Measurements from ENCODE around the gene SYTL3.

The SYTL3 gene

GRCh38 chr6:158770533-158771330 is 120.9 kb downstream of the SYTL3 start:
- H3K36me3 ChIP-seq (ENCODE audit: insufficient read depth, low read length), result peaks cover 85% of the 10 kb centered on the region
- no peaks in the 10 kb centered on the region for H3K27me3 ChIP-seq (ENCODE audit: control insufficient read depth, insufficient read depth, low read length)
- peaks cover 46% of the 10 kb centered on the region for H3K4me1 ChIP-seq (ENCODE audit: control insufficient read depth, insufficient read depth, low read length)
- H3K9ac ChIP-seq (ENCODE audit: low read depth, low read length), result no peak overlapping the region
- H3K9me3 ChIP-seq (replicated peaks; ENCODE audit: low read length), result no peaks in the 10 kb centered on the region
- no peak overlapping the region for H3K4me2 ChIP-seq (ENCODE audit: low read length)
- no peak overlapping the region for H3K4me3 ChIP-seq (ENCODE audit: low read length)

DNA sequence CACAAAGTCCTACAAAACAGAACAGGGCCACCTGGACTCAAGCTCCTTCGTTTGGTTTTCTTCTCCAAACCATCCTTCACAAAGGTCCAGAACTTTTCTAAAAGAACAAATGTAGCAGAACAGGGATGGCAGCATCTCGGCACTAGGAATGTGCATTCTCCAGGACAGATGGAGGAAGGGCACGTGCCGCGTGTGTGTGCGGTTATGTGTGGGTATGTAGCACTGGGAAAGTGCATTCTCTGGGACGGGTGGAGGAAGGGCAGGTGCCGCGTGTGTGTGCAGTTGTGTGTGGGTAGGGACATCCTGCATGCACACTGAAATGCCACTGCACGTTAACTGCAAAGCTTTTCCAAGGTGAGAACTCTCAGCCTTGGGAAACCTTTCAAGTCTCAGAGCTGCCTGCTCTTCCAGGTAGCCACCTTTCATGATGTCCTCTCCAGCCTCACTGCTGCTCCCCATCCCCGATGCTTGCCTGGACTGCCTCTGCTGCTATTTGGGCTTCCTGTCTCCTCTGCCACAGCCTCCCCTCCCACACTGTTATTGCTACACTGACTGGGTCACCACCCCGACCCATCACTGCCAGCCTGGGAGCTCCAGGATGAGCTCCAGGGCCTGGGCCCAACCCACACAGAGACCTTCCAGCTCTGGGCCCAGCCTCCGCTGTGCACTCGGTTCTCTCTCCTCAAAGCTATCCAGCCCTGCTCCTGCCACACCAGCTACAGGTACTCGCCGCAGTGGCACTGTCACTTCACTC is 121.7 kb downstream of the SYTL3 start:
- no peaks in the 10 kb centered on the region for H3K9me3 ChIP-seq (replicated peaks; ENCODE audit: low read length)
- no peaks in the 10 kb centered on the region for H3K27me3 ChIP-seq (ENCODE audit: control insufficient read depth, insufficient read depth, low read length)
- H3K9ac ChIP-seq (ENCODE audit: low read depth, low read length), result no peak overlapping the region
- H3K4me3 ChIP-seq (ENCODE audit: low read length), result no peak overlapping the region
- peaks cover 83% of the 10 kb centered on the region for H3K36me3 ChIP-seq (ENCODE audit: insufficient read depth, low read length)
- no peak overlapping the region for H3K4me2 ChIP-seq (ENCODE audit: low read length)
- H3K4me1 ChIP-seq (ENCODE audit: control insufficient read depth, insufficient read depth, low read length), result peaks cover 46% of the 10 kb centered on the region

DNA sequence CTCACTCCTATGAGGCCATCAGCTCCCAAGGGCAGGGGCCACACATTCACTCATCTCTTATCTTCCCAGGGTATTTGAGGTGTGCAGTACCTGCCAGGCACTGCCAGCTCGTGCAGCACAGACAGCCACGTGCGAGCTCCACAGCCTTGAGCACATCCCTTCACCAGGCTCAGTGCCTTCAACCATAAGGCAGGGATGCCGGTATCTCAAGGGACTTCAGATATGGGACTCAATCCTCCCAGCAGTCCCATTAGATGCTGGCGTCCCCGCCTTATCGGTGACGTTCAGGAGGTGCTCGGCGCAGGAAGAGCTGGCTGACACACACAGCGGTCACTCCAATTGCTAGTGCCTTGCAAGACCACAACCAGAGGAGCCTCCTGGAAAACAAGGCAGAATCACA is 122.3 kb downstream of the SYTL3 start:
- peak overlapping the region; percentile 35 for H3K4me2 ChIP-seq (ENCODE audit: low read length)
- no peak overlapping the region for H3K9ac ChIP-seq (ENCODE audit: low read depth, low read length)
- peaks cover 46% of the 10 kb centered on the region for H3K4me1 ChIP-seq (ENCODE audit: control insufficient read depth, insufficient read depth, low read length)
- no peaks in the 10 kb centered on the region for H3K9me3 ChIP-seq (replicated peaks; ENCODE audit: low read length)
- H3K36me3 ChIP-seq (ENCODE audit: insufficient read depth, low read length), result peaks cover 80% of the 10 kb centered on the region
- H3K4me3 ChIP-seq (ENCODE audit: low read length), result no peak overlapping the region
- H3K27me3 ChIP-seq (ENCODE audit: control insufficient read depth, insufficient read depth, low read length), result no peaks in the 10 kb centered on the region

- peak overlapping the region; percentile 35 for H3K4me2 ChIP-seq (ENCODE audit: low read length)
- no peaks in the 10 kb centered on the region for H3K9me3 ChIP-seq (replicated peaks; ENCODE audit: low read length)
- H3K4me1 ChIP-seq (ENCODE audit: control insufficient read depth, insufficient read depth, low read length), result peaks cover 47% of the 10 kb centered on the region
- H3K9ac ChIP-seq (ENCODE audit: low read depth, low read length), result no peak overlapping the region
- peaks cover 80% of the 10 kb centered on the region for H3K36me3 ChIP-seq (ENCODE audit: insufficient read depth, low read length)
- H3K27me3 ChIP-seq (ENCODE audit: control insufficient read depth, insufficient read depth, low read length), result no peaks in the 10 kb centered on the region
- H3K4me3 ChIP-seq (ENCODE audit: low read length), result no peak overlapping the region
These were observed 123.1 kb downstream of the SYTL3 start for GRCh38 chr6:158772851-158773371.

- H3K4me3 ChIP-seq (ENCODE audit: low read length), result no peak overlapping the region
- H3K27me3 ChIP-seq (ENCODE audit: control insufficient read depth, insufficient read depth, low read length), result no peaks in the 10 kb centered on the region
- H3K4me1 ChIP-seq (ENCODE audit: control insufficient read depth, insufficient read depth, low read length), result peaks cover 55% of the 10 kb centered on the region
- H3K36me3 ChIP-seq (ENCODE audit: insufficient read depth, low read length), result peaks cover 80% of the 10 kb centered on the region
- no peaks in the 10 kb centered on the region for H3K9me3 ChIP-seq (replicated peaks; ENCODE audit: low read length)
- no peak overlapping the region for H3K9ac ChIP-seq (ENCODE audit: low read depth, low read length)
- no peak overlapping the region for H3K4me2 ChIP-seq (ENCODE audit: low read length)
These were observed 124.0 kb downstream of the SYTL3 start for GRCh38 chr6:158773581-158774449.

DNA sequence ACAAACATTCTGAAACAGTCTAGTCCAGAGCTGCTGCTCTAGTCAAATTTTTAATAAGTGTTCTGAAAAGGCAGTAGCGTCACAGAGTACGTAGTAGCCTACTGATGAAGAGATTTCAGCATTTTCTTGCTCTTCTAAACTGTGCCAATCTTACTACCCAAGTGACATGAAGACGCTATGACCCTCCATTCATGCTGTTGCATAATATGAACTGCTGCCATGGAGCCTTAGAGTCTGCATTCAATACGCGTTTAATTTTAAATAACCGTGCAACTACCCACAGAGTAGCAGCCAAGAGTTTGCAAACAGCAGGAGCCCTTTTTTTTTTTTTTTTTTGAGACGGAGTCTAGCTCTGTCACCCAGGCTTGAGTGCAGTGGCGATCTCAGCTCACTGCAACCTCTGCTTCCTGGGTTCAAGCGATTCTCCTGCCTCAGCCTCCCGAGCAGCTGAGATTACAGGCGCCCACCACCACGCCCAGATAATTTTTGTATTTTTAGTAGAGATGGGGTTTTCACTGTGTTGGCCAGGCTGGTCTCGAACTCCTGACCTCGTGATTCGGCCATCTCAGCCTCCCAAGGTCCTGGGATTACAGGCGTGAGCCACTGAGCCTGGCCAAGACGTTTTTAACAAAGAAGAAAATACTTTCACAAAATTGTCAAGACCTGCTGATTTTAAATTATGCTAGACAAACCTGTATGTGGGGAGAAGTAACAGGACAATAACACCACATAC is 125.0 kb downstream of the SYTL3 start:
- H3K36me3 ChIP-seq (ENCODE audit: insufficient read depth, low read length), result peaks cover 74% of the 10 kb centered on the region
- no peak overlapping the region for H3K4me3 ChIP-seq (ENCODE audit: low read length)
- peaks cover 48% of the 10 kb centered on the region for H3K4me1 ChIP-seq (ENCODE audit: control insufficient read depth, insufficient read depth, low read length)
- no peaks in the 10 kb centered on the region for H3K9me3 ChIP-seq (replicated peaks; ENCODE audit: low read length)
- H3K9ac ChIP-seq (ENCODE audit: low read depth, low read length), result no peak overlapping the region
- H3K27me3 ChIP-seq (ENCODE audit: control insufficient read depth, insufficient read depth, low read length), result no peaks in the 10 kb centered on the region
- no peak overlapping the region for H3K4me2 ChIP-seq (ENCODE audit: low read length)

DNA sequence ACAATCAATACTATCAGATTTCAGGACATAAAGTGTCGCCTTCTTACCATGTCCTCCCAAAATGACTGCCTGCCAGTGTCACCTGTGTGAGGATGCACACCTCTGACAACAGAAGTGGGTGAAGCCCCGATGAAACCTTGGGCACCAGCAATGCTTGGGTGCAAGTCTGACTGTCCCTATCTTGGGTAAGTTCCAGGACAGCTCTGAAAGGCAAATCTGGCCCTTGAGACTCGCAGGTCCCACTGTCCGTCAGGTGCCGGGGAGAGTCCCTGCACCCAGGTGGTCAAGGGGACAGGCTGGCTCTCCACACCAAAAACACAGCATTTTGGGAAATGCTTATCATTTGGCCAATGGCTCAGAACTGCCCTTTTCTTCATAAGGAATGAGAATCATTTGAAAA is 126.0 kb downstream of the SYTL3 start:
- Histone ChIP-seq H3K27me3 (ENCODE audit: control insufficient read depth, insufficient read depth, low read length) (no peaks in the 10 kb centered on the region), H3K4me1 (ENCODE audit: control insufficient read depth, insufficient read depth, low read length) (peaks cover 39% of the 10 kb centered on the region), H3K9ac (ENCODE audit: low read depth, low read length) (no peak overlapping the region), H3K4me2 (ENCODE audit: low read length) (no peak overlapping the region), H3K4me3 (ENCODE audit: low read length) (no peak overlapping the region), H3K36me3 (ENCODE audit: insufficient read depth, low read length) (peaks cover 75% of the 10 kb centered on the region), H3K9me3 (replicated peaks; ENCODE audit: low read length) (no peaks in the 10 kb centered on the region)

GRCh38 chr6:158776737-158777136 is 126.9 kb downstream of the SYTL3 start:
- Histone ChIP-seq H3K4me2 (ENCODE audit: low read length) (no peak overlapping the region), H3K9ac (ENCODE audit: low read depth, low read length) (no peak overlapping the region), H3K9me3 (replicated peaks; ENCODE audit: low read length) (no peaks in the 10 kb centered on the region), H3K27me3 (ENCODE audit: control insufficient read depth, insufficient read depth, low read length) (no peaks in the 10 kb centered on the region), H3K36me3 (ENCODE audit: insufficient read depth, low read length) (peaks cover 76% of the 10 kb centered on the region), H3K4me3 (ENCODE audit: low read length) (no peak overlapping the region), H3K4me1 (ENCODE audit: control insufficient read depth, insufficient read depth, low read length) (peaks cover 30% of the 10 kb centered on the region)

DNA sequence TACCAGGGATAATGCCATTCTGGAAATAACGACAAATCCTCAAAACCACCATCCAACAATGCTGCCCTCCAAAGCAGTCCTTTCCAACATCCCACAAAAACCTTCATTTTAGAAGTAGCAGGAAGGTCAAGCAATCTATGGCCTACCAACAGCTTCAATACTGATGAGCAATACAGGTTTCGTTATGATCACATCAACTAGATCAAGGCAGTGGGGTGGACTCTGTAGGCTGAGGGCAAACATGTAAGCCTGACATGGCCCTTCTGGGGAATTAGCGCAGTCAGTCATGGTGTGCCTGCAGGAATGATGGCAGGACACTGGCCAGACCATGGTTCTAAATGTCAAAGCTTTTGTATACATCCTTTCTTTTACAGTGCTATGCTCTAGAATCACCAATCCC is 127.7 kb downstream of the SYTL3 start:
- Histone ChIP-seq H3K4me2 (ENCODE audit: low read length) (no peak overlapping the region), H3K9ac (ENCODE audit: low read depth, low read length) (no peak overlapping the region), H3K27me3 (ENCODE audit: control insufficient read depth, insufficient read depth, low read length) (no peaks in the 10 kb centered on the region), H3K4me1 (ENCODE audit: control insufficient read depth, insufficient read depth, low read length) (peaks cover 22% of the 10 kb centered on the region), H3K36me3 (ENCODE audit: insufficient read depth, low read length) (peaks cover 76% of the 10 kb centered on the region), H3K9me3 (replicated peaks; ENCODE audit: low read length) (no peaks in the 10 kb centered on the region), H3K4me3 (ENCODE audit: low read length) (no peak overlapping the region)

DNA sequence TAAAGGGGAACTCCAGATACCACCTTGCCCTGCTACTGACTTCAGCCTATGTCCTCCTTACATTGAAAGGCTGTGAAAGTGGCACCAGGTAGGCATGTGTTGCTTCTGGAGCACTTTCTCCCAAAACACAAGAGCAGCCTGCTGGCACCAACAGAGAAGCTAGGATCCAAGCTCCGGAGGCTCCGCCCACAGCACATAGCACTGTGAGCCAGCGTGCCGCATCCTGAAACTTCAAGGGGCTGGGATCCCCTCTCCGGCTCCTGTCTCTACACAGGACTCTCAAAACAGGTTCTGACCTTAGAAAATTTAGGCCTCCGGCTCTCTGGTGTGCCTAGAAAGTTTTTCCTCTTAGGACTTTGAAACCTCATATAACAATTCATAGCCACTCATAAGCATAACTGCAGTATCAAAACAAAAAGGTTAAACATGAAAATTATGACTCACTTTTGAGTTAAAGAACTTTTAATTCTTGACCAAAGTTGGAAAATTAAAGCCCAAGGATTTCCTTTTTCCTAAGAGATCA is 128.2 kb downstream of the SYTL3 start:
- Histone ChIP-seq H3K9ac (ENCODE audit: low read depth, low read length) (no peak overlapping the region), H3K4me1 (ENCODE audit: control insufficient read depth, insufficient read depth, low read length) (peaks cover 16% of the 10 kb centered on the region), H3K36me3 (ENCODE audit: insufficient read depth, low read length) (peaks cover 80% of the 10 kb centered on the region), H3K4me2 (ENCODE audit: low read length) (no peak overlapping the region), H3K27me3 (ENCODE audit: control insufficient read depth, insufficient read depth, low read length) (no peaks in the 10 kb centered on the region), H3K4me3 (ENCODE audit: low read length) (no peak overlapping the region), H3K9me3 (replicated peaks; ENCODE audit: low read length) (no peaks in the 10 kb centered on the region)
